WERI-Rb-1 (cell line): Measurements from ENCODE around the gene CYB5A.

Experiments used
- DNase-seq: peaks from one replicate; pipeline ENCODE4 v3.0.0-alpha.2; 2020
- H3K27ac ChIP-seq: fragments of 250-450 bp; sonication (Bioruptor Pico); 2 replicates; pipeline ENCODE4 v1.5.1; 2020; ENCODE audit warnings: mild to moderate bottlenecking, moderate library complexity
- H3K27me3 ChIP-seq: fragments of 250-450 bp; sonication (Bioruptor Pico); 2 replicates; pipeline ENCODE4 v1.5.1; 2021; ENCODE audit warnings: mild to moderate bottlenecking, low read depth, moderate library complexity; ENCODE audit not compliant: insufficient read depth, severe bottlenecking
- H3K36me3 ChIP-seq: fragments of 250-450 bp; sonication (Bioruptor Pico); 2 replicates; pipeline ENCODE4 v1.5.1; 2020; ENCODE audit warnings: mild to moderate bottlenecking, moderate library complexity
- H3K4me3 ChIP-seq: 2 replicates; pipeline ENCODE4 v1.5.1; 2011; ENCODE audit warnings: low read depth, mild to moderate bottlenecking, control low read depth, low read length
- H3K9me3 ChIP-seq: fragments of 250-450 bp; sonication (Bioruptor Pico); 2 replicates; pipeline ENCODE4 v1.5.1; 2021; ENCODE audit warnings: mild to moderate bottlenecking, moderate library complexity; ENCODE audit not compliant: severe bottlenecking
- TF ChIP-seq, protein P1 (sequence below): IDR thresholded peaks from 2 replicates; pipeline ENCODE4 v1.5.1; 2011; ENCODE audit warnings: low read depth, mild to moderate bottlenecking, control low read depth, inconsistent platforms, low read length

The CYB5A gene

DNA sequence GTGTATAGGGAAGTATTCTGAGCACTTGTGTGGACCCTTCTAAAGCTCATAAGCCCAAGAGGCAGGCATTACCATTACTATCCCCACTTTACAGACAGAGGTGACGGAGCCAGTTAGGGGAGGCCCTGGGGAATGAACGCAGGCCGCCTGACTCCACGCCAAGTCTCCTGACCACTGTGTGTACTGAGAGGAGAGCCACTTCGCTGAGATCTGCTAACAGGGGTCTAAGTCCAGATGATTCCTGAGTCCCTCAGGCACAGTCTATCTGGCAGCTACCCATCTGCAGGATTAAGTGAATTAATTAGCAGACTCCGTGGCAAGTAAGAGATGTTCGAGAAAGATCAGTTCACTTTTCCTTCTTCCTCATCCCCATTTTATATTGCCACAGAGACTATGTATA is 13.7 kb downstream of the CYB5A start:
- Histone ChIP-seq H3K36me3 (0 out of 2 replicates have a peak, but pooled peaks cover 4% of the 10 kb centered on the region), H3K27ac (no peak overlapping the region), H3K27me3 (no peaks in the 10 kb centered on the region), H3K9me3 (no peaks in the 10 kb centered on the region), H3K4me3 (no peak overlapping the region)
- DNase-seq, result no peak
- TF ChIP-seq, protein P1, sequence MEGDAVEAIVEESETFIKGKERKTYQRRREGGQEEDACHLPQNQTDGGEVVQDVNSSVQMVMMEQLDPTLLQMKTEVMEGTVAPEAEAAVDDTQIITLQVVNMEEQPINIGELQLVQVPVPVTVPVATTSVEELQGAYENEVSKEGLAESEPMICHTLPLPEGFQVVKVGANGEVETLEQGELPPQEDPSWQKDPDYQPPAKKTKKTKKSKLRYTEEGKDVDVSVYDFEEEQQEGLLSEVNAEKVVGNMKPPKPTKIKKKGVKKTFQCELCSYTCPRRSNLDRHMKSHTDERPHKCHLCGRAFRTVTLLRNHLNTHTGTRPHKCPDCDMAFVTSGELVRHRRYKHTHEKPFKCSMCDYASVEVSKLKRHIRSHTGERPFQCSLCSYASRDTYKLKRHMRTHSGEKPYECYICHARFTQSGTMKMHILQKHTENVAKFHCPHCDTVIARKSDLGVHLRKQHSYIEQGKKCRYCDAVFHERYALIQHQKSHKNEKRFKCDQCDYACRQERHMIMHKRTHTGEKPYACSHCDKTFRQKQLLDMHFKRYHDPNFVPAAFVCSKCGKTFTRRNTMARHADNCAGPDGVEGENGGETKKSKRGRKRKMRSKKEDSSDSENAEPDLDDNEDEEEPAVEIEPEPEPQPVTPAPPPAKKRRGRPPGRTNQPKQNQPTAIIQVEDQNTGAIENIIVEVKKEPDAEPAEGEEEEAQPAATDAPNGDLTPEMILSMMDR, result no peak

DNA sequence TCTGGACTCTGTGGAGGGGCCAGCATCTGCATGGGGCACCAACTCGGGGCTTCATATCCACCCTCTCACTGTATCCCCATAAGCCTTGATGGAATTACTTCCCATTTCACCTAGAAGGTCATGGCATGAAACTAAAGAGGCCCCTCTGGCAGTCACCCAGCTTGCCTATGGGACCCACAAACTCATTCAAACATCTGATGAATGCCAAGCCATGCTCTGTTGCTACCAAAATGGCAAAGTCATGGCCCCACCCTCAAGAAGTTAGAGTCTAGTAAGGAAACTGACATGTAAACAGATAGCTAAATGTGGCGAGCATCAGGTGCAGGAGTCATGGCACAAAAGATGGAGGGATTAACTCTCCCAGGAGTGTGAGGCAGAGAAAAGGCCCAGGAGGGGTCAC is 14.5 kb downstream of the CYB5A start:
- Histone ChIP-seq H3K9me3 (no peaks in the 10 kb centered on the region), H3K36me3 (0 out of 2 replicates have a peak, but pooled peaks cover 4% of the 10 kb centered on the region), H3K27ac (no peak overlapping the region), H3K4me3 (no peak overlapping the region), H3K27me3 (no peaks in the 10 kb centered on the region)
- no peak for DNase-seq
- TF ChIP-seq, protein P1, result no peak

DNA sequence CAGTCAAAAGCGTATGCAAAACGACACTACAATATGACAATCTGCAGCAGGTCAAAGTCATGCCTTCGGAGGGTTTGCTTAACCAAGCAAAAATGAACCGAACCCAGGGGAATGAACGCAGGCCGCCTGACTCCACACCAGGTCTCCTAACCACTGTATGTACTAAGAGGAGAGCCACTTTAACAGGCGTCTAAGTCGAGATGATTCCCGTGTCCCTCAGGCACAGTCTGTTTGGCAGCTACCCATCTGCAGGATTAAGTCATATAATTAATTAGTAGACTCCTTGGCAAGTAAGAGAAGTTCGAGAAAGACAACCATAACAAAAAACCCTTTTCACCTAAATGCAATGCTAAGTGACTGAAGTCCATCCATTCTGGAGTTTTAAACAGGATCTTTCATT is 15.2 kb downstream of the CYB5A start:
- Histone ChIP-seq H3K9me3 (no peaks in the 10 kb centered on the region), H3K36me3 (0 out of 2 replicates have a peak, but pooled peaks cover 4% of the 10 kb centered on the region), H3K4me3 (no peak overlapping the region), H3K27me3 (no peaks in the 10 kb centered on the region), H3K27ac (no peak overlapping the region)
- TF ChIP-seq, protein P1, result no peak
- no peak for DNase-seq

DNA sequence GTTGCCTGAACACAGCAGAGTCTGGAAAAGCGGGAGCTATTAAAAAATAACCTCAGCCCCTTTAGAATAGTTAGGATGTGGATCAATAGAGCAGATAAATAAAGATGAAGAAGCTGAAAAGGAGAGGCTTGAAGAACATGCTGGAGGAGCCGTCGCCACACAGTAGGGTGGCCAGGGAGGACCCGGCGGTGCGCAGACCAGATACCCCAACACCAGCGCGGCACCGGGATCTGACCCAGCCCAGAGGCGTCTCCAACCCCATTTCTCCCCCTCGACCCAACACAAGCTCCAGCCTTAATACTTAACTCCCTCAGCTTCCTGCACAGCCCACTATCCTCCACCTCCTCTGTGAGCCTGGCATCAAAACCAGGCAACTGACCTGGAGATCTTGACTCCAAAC is 16.0 kb downstream of the CYB5A start:
- no peak for DNase-seq
- H3K27ac ChIP-seq, result no peak overlapping the region

DNA sequence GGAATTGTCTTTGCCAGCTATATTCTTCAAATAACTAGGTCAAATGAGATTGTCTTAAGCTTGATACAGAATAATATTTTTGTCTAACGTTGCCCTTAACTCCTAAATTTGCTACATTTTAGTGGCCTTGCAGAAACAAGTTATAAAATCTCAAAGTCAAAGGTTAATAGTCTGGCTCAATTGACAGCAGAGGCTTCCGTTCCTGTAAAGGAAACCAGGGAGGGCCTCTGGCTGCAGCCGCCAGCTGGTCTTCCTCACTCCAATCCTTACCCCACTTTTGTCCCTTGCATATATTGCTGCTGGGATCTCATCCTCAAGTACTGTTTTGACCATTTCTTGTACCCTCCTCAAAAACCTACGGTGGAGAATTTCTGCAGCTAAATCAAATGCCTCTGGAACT is 17.1 kb downstream of the CYB5A start:
- TF ChIP-seq, protein P1, result no peak
- H3K4me3 ChIP-seq, result no peak overlapping the region
- H3K9me3 ChIP-seq, result peaks cover 2% of the 10 kb centered on the region
- H3K36me3 ChIP-seq, result 0 out of 2 replicates have a peak, but pooled peaks cover 4% of the 10 kb centered on the region
- H3K27me3 ChIP-seq, result no peaks in the 10 kb centered on the region
- H3K27ac ChIP-seq, result no peak overlapping the region
- DNase-seq, result no peak

More for the DNA sequence above, 16.0 kb downstream of the CYB5A start:
- H3K36me3 ChIP-seq, result 0 out of 2 replicates have a peak, but pooled peaks cover 4% of the 10 kb centered on the region
- H3K9me3 ChIP-seq, result peaks cover 2% of the 10 kb centered on the region
- H3K4me3 ChIP-seq, result no peak overlapping the region
- H3K27me3 ChIP-seq, result no peaks in the 10 kb centered on the region
- TF ChIP-seq, protein P1, result no peak

DNA sequence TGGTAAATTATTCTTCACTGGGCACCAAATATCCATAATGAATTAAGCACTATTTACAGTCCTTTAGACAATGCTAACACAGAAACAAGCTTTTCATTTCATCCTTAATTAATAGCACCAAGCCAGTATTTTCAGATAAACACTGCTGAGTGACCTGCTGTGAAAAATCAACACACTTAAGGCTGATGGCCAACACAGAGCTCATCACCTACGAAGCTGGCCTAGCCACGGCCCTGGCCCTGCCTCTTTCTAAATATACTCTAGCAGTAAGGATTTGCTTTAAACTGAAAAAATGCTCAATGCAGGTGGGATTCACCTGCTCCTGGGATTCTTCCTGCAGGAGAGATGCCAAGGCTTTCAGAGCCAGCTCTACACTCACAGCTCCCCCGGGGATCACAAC is 18.4 kb downstream of the CYB5A start:
- no peak for DNase-seq
- TF ChIP-seq, protein P1, result no peak
- H3K9me3 ChIP-seq, result peaks cover 2% of the 10 kb centered on the region
- H3K4me3 ChIP-seq, result no peak overlapping the region
- 0 out of 2 replicates have a peak, but pooled peaks cover 4% of the 10 kb centered on the region for H3K36me3 ChIP-seq
- H3K27me3 ChIP-seq, result no peaks in the 10 kb centered on the region
- no peak overlapping the region for H3K27ac ChIP-seq
